ENCODE data around the gene GCN1.

Gene GCN1

GRCh38 chr12:120235369-120236323 is 41.1 kb upstream of the GCN1 start:
- Histone ChIP-seq H3K27me3 (ENCODE audit: control insufficient read depth, insufficient read depth, low read length) (no peaks in the 10 kb centered on the region), H3K9me3 (ENCODE audit: control insufficient read depth, low read length) (no peaks in the 10 kb centered on the region), H3K4me3 (ENCODE audit: low read length) (no peak overlapping the region), H3K36me3 (ENCODE audit: control insufficient read depth, insufficient read depth, low read length) (no peaks in the 10 kb centered on the region), H3K9ac (ENCODE audit: low read length) (peak overlapping the region; percentile 11), H3K4me1 (ENCODE audit: control insufficient read depth, insufficient read depth, low read length) (peaks cover 70% of the 10 kb centered on the region)

- H3K36me3 ChIP-seq (ENCODE audit: control insufficient read depth, insufficient read depth, low read length) = no peaks in the 10 kb centered on the region
- H3K9ac ChIP-seq (ENCODE audit: low read length) = peak overlapping the region; percentile 11
- no peaks in the 10 kb centered on the region for H3K27me3 ChIP-seq (ENCODE audit: control insufficient read depth, insufficient read depth, low read length)
- H3K4me3 ChIP-seq (ENCODE audit: low read length) = no peak overlapping the region
- no peaks in the 10 kb centered on the region for H3K9me3 ChIP-seq (ENCODE audit: control insufficient read depth, low read length)
- H3K4me1 ChIP-seq (ENCODE audit: control insufficient read depth, insufficient read depth, low read length) = peaks cover 73% of the 10 kb centered on the region
Observed at GRCh38 chr12:120234643-120235368, 40.3 kb upstream of the GCN1 start.

GRCh38 chr12:120231316-120232011 is 36.9 kb upstream of the GCN1 start:
- H3K9me3 ChIP-seq (ENCODE audit: control insufficient read depth, low read length) = no peaks in the 10 kb centered on the region
- H3K27me3 ChIP-seq (ENCODE audit: control insufficient read depth, insufficient read depth, low read length) = no peaks in the 10 kb centered on the region
- no peak overlapping the region for H3K4me3 ChIP-seq (ENCODE audit: low read length)
- H3K36me3 ChIP-seq (ENCODE audit: control insufficient read depth, insufficient read depth, low read length) = no peaks in the 10 kb centered on the region
- H3K9ac ChIP-seq (ENCODE audit: low read length) = peak overlapping the region; percentile 32
- peaks cover 95% of the 10 kb centered on the region for H3K4me1 ChIP-seq (ENCODE audit: control insufficient read depth, insufficient read depth, low read length)

GRCh38 chr12:120230974-120231315 is 36.4 kb upstream of the GCN1 start:
- Histone ChIP-seq H3K9ac (ENCODE audit: low read length) (peak overlapping the region; percentile 32), H3K27me3 (ENCODE audit: control insufficient read depth, insufficient read depth, low read length) (no peaks in the 10 kb centered on the region), H3K9me3 (ENCODE audit: control insufficient read depth, low read length) (no peaks in the 10 kb centered on the region), H3K4me3 (ENCODE audit: low read length) (no peak overlapping the region), H3K36me3 (ENCODE audit: control insufficient read depth, insufficient read depth, low read length) (no peaks in the 10 kb centered on the region), H3K4me1 (ENCODE audit: control insufficient read depth, insufficient read depth, low read length) (peaks cover 98% of the 10 kb centered on the region)

- Histone ChIP-seq H3K9ac (ENCODE audit: low read length) (peak overlapping the region; percentile 45), H3K4me3 (ENCODE audit: low read length) (no peak overlapping the region), H3K36me3 (ENCODE audit: control insufficient read depth, insufficient read depth, low read length) (no peaks in the 10 kb centered on the region), H3K9me3 (ENCODE audit: control insufficient read depth, low read length) (no peaks in the 10 kb centered on the region), H3K4me1 (ENCODE audit: control insufficient read depth, insufficient read depth, low read length) (peaks cover 98% of the 10 kb centered on the region), H3K27me3 (ENCODE audit: control insufficient read depth, insufficient read depth, low read length) (no peaks in the 10 kb centered on the region)
Observed at GRCh38 chr12:120230326-120230973, 35.9 kb upstream of the GCN1 start.

- Histone ChIP-seq H3K9me3 (ENCODE audit: control insufficient read depth, low read length) (no peaks in the 10 kb centered on the region), H3K9ac (ENCODE audit: low read length) (peak overlapping the region; percentile 45), H3K27me3 (ENCODE audit: control insufficient read depth, insufficient read depth, low read length) (no peaks in the 10 kb centered on the region), H3K4me1 (ENCODE audit: control insufficient read depth, insufficient read depth, low read length) (peaks cover 96% of the 10 kb centered on the region), H3K4me3 (ENCODE audit: low read length) (no peak overlapping the region), H3K36me3 (ENCODE audit: control insufficient read depth, insufficient read depth, low read length) (no peaks in the 10 kb centered on the region)
Observed at GRCh38 chr12:120229487-120230325, 35.2 kb upstream of the GCN1 start.

- Histone ChIP-seq H3K36me3 (ENCODE audit: control insufficient read depth, insufficient read depth, low read length) (no peaks in the 10 kb centered on the region), H3K27me3 (ENCODE audit: control insufficient read depth, insufficient read depth, low read length) (no peaks in the 10 kb centered on the region), H3K9ac (ENCODE audit: low read length) (no peak overlapping the region), H3K9me3 (ENCODE audit: control insufficient read depth, low read length) (no peaks in the 10 kb centered on the region), H3K4me1 (ENCODE audit: control insufficient read depth, insufficient read depth, low read length) (peaks cover 91% of the 10 kb centered on the region), H3K4me3 (ENCODE audit: low read length) (no peak overlapping the region)
Observed at GRCh38 chr12:120229071-120229486, 34.6 kb upstream of the GCN1 start.

GRCh38 chr12:120228291-120229070 is 34.0 kb upstream of the GCN1 start:
- Histone ChIP-seq H3K9ac (ENCODE audit: low read length) (no peak overlapping the region), H3K36me3 (ENCODE audit: control insufficient read depth, insufficient read depth, low read length) (peaks cover 4% of the 10 kb centered on the region), H3K27me3 (ENCODE audit: control insufficient read depth, insufficient read depth, low read length) (no peaks in the 10 kb centered on the region), H3K9me3 (ENCODE audit: control insufficient read depth, low read length) (no peaks in the 10 kb centered on the region), H3K4me1 (ENCODE audit: control insufficient read depth, insufficient read depth, low read length) (peaks cover 90% of the 10 kb centered on the region), H3K4me3 (ENCODE audit: low read length) (peak overlapping the region; percentile 1)

GRCh38 chr12:120228041-120228290 is 33.5 kb upstream of the GCN1 start:
- H3K9ac ChIP-seq (ENCODE audit: low read length) = no peak overlapping the region
- H3K4me3 ChIP-seq (ENCODE audit: low read length) = peak overlapping the region; percentile 1
- H3K27me3 ChIP-seq (ENCODE audit: control insufficient read depth, insufficient read depth, low read length) = no peaks in the 10 kb centered on the region
- H3K9me3 ChIP-seq (ENCODE audit: control insufficient read depth, low read length) = no peaks in the 10 kb centered on the region
- H3K4me1 ChIP-seq (ENCODE audit: control insufficient read depth, insufficient read depth, low read length) = peaks cover 87% of the 10 kb centered on the region
- peaks cover 6% of the 10 kb centered on the region for H3K36me3 ChIP-seq (ENCODE audit: control insufficient read depth, insufficient read depth, low read length)

- H3K9ac ChIP-seq (ENCODE audit: low read length) = no peak overlapping the region
- H3K4me3 ChIP-seq (ENCODE audit: low read length) = no peak overlapping the region
- H3K4me1 ChIP-seq (ENCODE audit: control insufficient read depth, insufficient read depth, low read length) = peaks cover 85% of the 10 kb centered on the region
- no peaks in the 10 kb centered on the region for H3K9me3 ChIP-seq (ENCODE audit: control insufficient read depth, low read length)
- no peaks in the 10 kb centered on the region for H3K27me3 ChIP-seq (ENCODE audit: control insufficient read depth, insufficient read depth, low read length)
- H3K36me3 ChIP-seq (ENCODE audit: control insufficient read depth, insufficient read depth, low read length) = peaks cover 12% of the 10 kb centered on the region
Observed at GRCh38 chr12:120227233-120228040, 32.9 kb upstream of the GCN1 start.
